IMR-90 (cell line): ENCODE results near the gene FMN2. TPM values are rescaled to one million over a fixed set of nuclear protein-coding genes. Genes with fewer than 3 reads are reported as not detected.

Experiments used
- ATAC-seq: fragments of 200-7000 bp; cut with Tn5 transposase; 2 replicates; pipeline ENCODE4 v1.9.1; 2020; ENCODE audit warnings: low read depth, mild to moderate bottlenecking, moderate library complexity
- BruUV-seq: library from RNA; stranded (reverse); fragments of 400-500 nt; replicated peaks from 2 replicates; lab custom pipeline; 2021; lab: Mats Ljungman, UMichigan
- CTCF ChIA-PET: fragments of 300-600 bp; formaldehyde crosslinking; extraction: SDS; loops from one replicate; lab custom pipeline; 2021; ENCODE audit warnings: antibody characterized with exemption; lab: Yijun Ruan, JAX
- POLR2A ChIA-PET: fragments of 300-600 bp; sonication (Branson Sonifier 250); formaldehyde crosslinking; loops from one replicate; lab custom pipeline; 2022; ENCODE audit warnings: antibody characterized with exemption; ENCODE audit not compliant: unreplicated experiment; lab: Charles Lee
- DNase-seq: peaks from one replicate; pipeline ENCODE4 v3.0.0; 2013
- H2AFZ ChIP-seq: replicated peaks from 2 replicates; pipeline ENCODE3; 2013; ENCODE audit warnings: low read length, mild to moderate bottlenecking; ENCODE audit not compliant: poor library complexity
- H2AK5ac ChIP-seq: 2 replicates; pipeline ENCODE4 v1.6.1; 2013; ENCODE audit warnings: low read depth, low read length, inconsistent platforms
- H2AK9ac ChIP-seq: replicated peaks from 2 replicates; pipeline ENCODE3; 2013; ENCODE audit warnings: mild to moderate bottlenecking, low read depth, low read length, moderate library complexity; ENCODE audit not compliant: poor library complexity
- H2BK120ac ChIP-seq: 2 replicates; pipeline ENCODE4 v1.6.1; 2013; ENCODE audit warnings: low read depth, low read length, inconsistent platforms
- H2BK15ac ChIP-seq: 3 replicates; pipeline ENCODE4 v1.6.1; 2013; ENCODE audit warnings: low read depth, low read length, inconsistent platforms
- H2BK20ac ChIP-seq: 2 replicates; pipeline ENCODE4 v1.6.1; 2013; ENCODE audit warnings: low read depth, mild to moderate bottlenecking, inconsistent platforms, low read length, moderate library complexity
- H2BK5ac ChIP-seq: 2 replicates; pipeline ENCODE4 v1.6.1; 2013; ENCODE audit warnings: mild to moderate bottlenecking, low read depth, low read length, inconsistent platforms; ENCODE audit not compliant: poor library complexity, severe bottlenecking
- H3K14ac ChIP-seq: replicated peaks from 2 replicates; pipeline ENCODE4 v1.6.1; 2013; ENCODE audit warnings: low read depth, low read length, inconsistent platforms
- H3K18ac ChIP-seq: 2 replicates; pipeline ENCODE4 v1.6.1; 2013; ENCODE audit warnings: low read depth, low read length, control low read depth
- H3K23ac ChIP-seq: 2 replicates; pipeline ENCODE4 v1.6.1; 2013; ENCODE audit warnings: low read depth, low read length, inconsistent platforms
- H3K27ac ChIP-seq: 2 replicates; pipeline ENCODE4 v1.5.1; 2013; ENCODE audit warnings: mild to moderate bottlenecking, control low read depth, low read length; ENCODE audit not compliant: insufficient read depth
- H3K27me3 ChIP-seq: 2 replicates; pipeline ENCODE4 v1.6.1; 2013; ENCODE audit warnings: low read length; ENCODE audit not compliant: control insufficient read depth, insufficient read depth
- H3K36me3 ChIP-seq: 2 replicates; pipeline ENCODE4 v1.6.1; 2013; ENCODE audit warnings: low read length, mixed read lengths; ENCODE audit not compliant: control insufficient read depth, insufficient read depth
- H3K4ac ChIP-seq: 2 replicates; pipeline ENCODE4 v1.6.1; 2013; ENCODE audit warnings: low read depth, low read length, inconsistent platforms
- H3K4me1 ChIP-seq: 2 replicates; pipeline ENCODE4 v1.6.1; 2013; ENCODE audit warnings: low read length, mixed read lengths; ENCODE audit not compliant: control insufficient read depth, insufficient read depth
- H3K4me2 ChIP-seq: 2 replicates; pipeline ENCODE4 v1.6.1; 2013; ENCODE audit warnings: low read depth, mild to moderate bottlenecking, control low read depth, low read length, moderate library complexity
- H3K4me3 ChIP-seq: 2 replicates; pipeline ENCODE4 v1.5.1; 2013; ENCODE audit warnings: low read depth, mild to moderate bottlenecking, control low read depth, low read length, moderate library complexity; ENCODE audit not compliant: insufficient read depth
- H3K56ac ChIP-seq: 2 replicates; pipeline ENCODE4 v1.6.1; 2013; ENCODE audit warnings: low read length, inconsistent platforms; ENCODE audit not compliant: insufficient read depth; ENCODE audit errors: extremely low read depth
- H3K79me1 ChIP-seq, 2 experiments: 2 replicates each; pipeline ENCODE4 v1.6.1; 2013; ENCODE audit warnings: low read length in 2 of 2, inconsistent platforms in 1 of 2, low read depth in 1 of 2
- H3K9ac ChIP-seq: 2 replicates; pipeline ENCODE4 v1.6.1; 2013; ENCODE audit warnings: low read depth, low read length, control low read depth
- H3K9me1 ChIP-seq: 2 replicates; pipeline ENCODE4 v1.6.1; 2013; ENCODE audit warnings: low read length, inconsistent platforms; ENCODE audit not compliant: insufficient read depth
- H3K9me3 ChIP-seq: 2 replicates; pipeline ENCODE4 v1.6.1; 2013; ENCODE audit warnings: low read length; ENCODE audit not compliant: control insufficient read depth, insufficient read depth
- H4K20me1 ChIP-seq: 2 replicates; pipeline ENCODE4 v1.6.1; 2013; ENCODE audit warnings: low read length, inconsistent platforms; ENCODE audit not compliant: insufficient read depth
- H4K5ac ChIP-seq: 2 replicates; pipeline ENCODE4 v1.6.1; 2013; ENCODE audit warnings: mild to moderate bottlenecking, low read depth, low read length, control low read depth
- H4K8ac ChIP-seq, 2 experiments: 2 replicates each; pipeline ENCODE4 v1.6.1; 2013; ENCODE audit warnings: low read depth in 2 of 2, low read length in 2 of 2, control low read depth in 1 of 2, inconsistent platforms in 1 of 2
- H4K91ac ChIP-seq: 2 replicates; pipeline ENCODE4 v1.6.1; 2013; ENCODE audit warnings: low read depth, low read length, inconsistent platforms; ENCODE audit not compliant: insufficient read depth
- BHLHE40 ChIP-seq: fragments of 150-350 bp; IDR thresholded peaks from 2 replicates; pipeline ENCODE4 v1.6.1; 2016; ENCODE audit warnings: mild to moderate bottlenecking, low read depth, low read length
- CEBPB ChIP-seq: IDR thresholded peaks from 2 replicates; pipeline ENCODE4 v1.6.1; 2012; ENCODE audit warnings: low read depth, low read length, improper control_type of control experiment
- CTCF ChIP-seq: conservative IDR thresholded peaks from 2 replicates; pipeline ENCODE4 v1.5.1; 2012; ENCODE audit warnings: mild to moderate bottlenecking, low read depth, low read length, improper control_type of control experiment
- ELK1 ChIP-seq: fragments of 150-350 bp; IDR thresholded peaks from 2 replicates; pipeline ENCODE4 v1.6.1; 2016; ENCODE audit warnings: low read depth, mild to moderate bottlenecking, low read length, moderate library complexity, borderline replicate concordance
- FOS ChIP-seq: fragments of 150-350 bp; IDR thresholded peaks from 2 replicates; pipeline ENCODE4 v1.6.1; 2016; ENCODE audit warnings: low read depth, low read length
- MAFK ChIP-seq: IDR thresholded peaks from 2 replicates; pipeline ENCODE4 v1.6.1; 2012; ENCODE audit warnings: low read depth, low read length, improper control_type of control experiment
- MAZ ChIP-seq: IDR thresholded peaks from 2 replicates; pipeline ENCODE4 v1.6.1; 2012; ENCODE audit warnings: low read depth, mild to moderate bottlenecking, low read length, improper control_type of control experiment, moderate library complexity, borderline replicate concordance
- MXI1 ChIP-seq: IDR thresholded peaks from 2 replicates; pipeline ENCODE4 v1.6.1; 2012; ENCODE audit warnings: low read depth, mild to moderate bottlenecking, low read length, moderate library complexity, borderline replicate concordance
- NFE2L2 ChIP-seq: fragments of 150-350 bp; IDR thresholded peaks from 2 replicates; pipeline ENCODE4 v1.6.1; 2016; ENCODE audit warnings: low read depth, mild to moderate bottlenecking, low read length
- POLR2A ChIP-seq: IDR thresholded peaks from 2 replicates; pipeline ENCODE4 v1.6.1; 2012; ENCODE audit warnings: mild to moderate bottlenecking, low read depth, low read length
- RAD21 ChIP-seq: IDR thresholded peaks from 2 replicates; pipeline ENCODE4 v1.6.1; 2012; ENCODE audit warnings: low read length, improper control_type of control experiment
- RCOR1 ChIP-seq: IDR thresholded peaks from 2 replicates; pipeline ENCODE4 v1.6.1; 2012; ENCODE audit warnings: mild to moderate bottlenecking, low read length, improper control_type of control experiment; ENCODE audit not compliant: insufficient replicate concordance
- RFX5 ChIP-seq: IDR thresholded peaks from 2 replicates; pipeline ENCODE4 v1.8.0; 2012; ENCODE audit warnings: low read depth, mild to moderate bottlenecking, low read length, moderate library complexity
- SMC3 ChIP-seq: fragments of 150-350 bp; IDR thresholded peaks from 2 replicates; pipeline ENCODE4 v1.6.1; 2016; ENCODE audit warnings: low read depth, mild to moderate bottlenecking, antibody characterized with exemption, low read length, moderate library complexity
- USF2 ChIP-seq: fragments of 150-350 bp; IDR thresholded peaks from 2 replicates; pipeline ENCODE4 v1.6.1; 2017; ENCODE audit warnings: mild to moderate bottlenecking, antibody characterized with exemption, low read length, low read depth
- WGBS, 2 experiments: methylation state at CpG; one replicate each; pipeline versions ENCODE4 v1.1.5 to v1.1.7; 2013; ENCODE audit warnings: missing lambda C conversion rate in 2 of 2; ENCODE audit not compliant: insufficient read length in 1 of 2; ENCODE audit errors: extremely low coverage in 2 of 2; 5-methylcytosine and 5-hydroxymethylcytosine counted together
- dilution Hi-C: fragments of 300-500 bp; cut with HindIII; formaldehyde crosslinking; loops from one replicate; pipeline ENCODE4 v1.14.3; 2018; ENCODE audit warnings: low sequenced_read_pairs; ENCODE audit not compliant: unreplicated experiment
- in situ Hi-C: fragments of 300-500 bp; cut with MboI; formaldehyde crosslinking; loops from 3 replicates; pipeline ENCODE4 v1.14.3; 2019; ENCODE audit warnings: low sequenced_read_pairs, inconsistent platforms, mixed read lengths
- intact Hi-C: fragments of 100-400 bp; cut with micrococcal nuclease; formaldehyde crosslinking; loops from 2 replicates; pipeline ENCODE4 v1.10.0; 2022
- polyA plus RNA-seq, 3 experiments: library from polyadenylated mRNA; depleted of rRNA; stranded (reverse); fragments of >200 nt; gene quantifications; 2 replicates each; pipeline ENCODE4 v1.2.3, GENCODE V29; 2012; ENCODE audit warnings: low replicate concordance in 1 of 3
- total RNA-seq: library from RNA; depleted of rRNA; stranded (reverse); fragments of >200 nt; gene quantifications from 2 replicates; pipeline ENCODE4 v1.2.3, GENCODE V29; 2012

Gene FMN2
- total and polyA plus RNA-seq, 2 of the 4 experiments (the other 2 are of a cell fraction): 29.0 to 35.8 TPM

GRCh38 chr1:240385551-240385950, 293.9 kb downstream of the FMN2 start:
- Histone ChIP-seq H3K56ac (no peak overlapping the region), H4K8ac (peak overlapping the region in 1 of 2 experiments; percentile 36; a peak in 2 of 4 replicates), H2BK5ac (peak overlapping the region; percentile 84), H2AK5ac (no peak overlapping the region), H3K36me3 (no peaks in the 10 kb centered on the region; the same call in 1 of the 2 replicates), H3K14ac (no peak overlapping the region), H3K9me3 (peaks cover 12% of the 10 kb centered on the region), H3K4ac (no peak overlapping the region; the same call in 1 of the 2 replicates), H3K27me3 (no peaks in the 10 kb centered on the region), H3K4me3 (no peak overlapping the region), H4K5ac (no peak overlapping the region), H3K4me1 (peaks cover 4% of the 10 kb centered on the region; the same call in 1 of the 2 replicates), H3K9me1 (no peaks in the 10 kb centered on the region), H2AK9ac (no peak overlapping the region), H3K9ac (no peak overlapping the region), H2BK120ac (peak overlapping the region; percentile 69), H3K79me1 (peaks cover 3 to 15% of the 10 kb centered on the region in 2 experiments; a peak in 2 of 4 replicates), H3K27ac (no peak overlapping the region), H2BK20ac (peak overlapping the region; percentile 15; the same call in 1 of the 2 replicates), H3K4me2 (no peak overlapping the region), H4K91ac (peak overlapping the region; percentile 20; the same call in 1 of the 2 replicates), H3K18ac (no peak overlapping the region; the same call in 1 of the 2 replicates), H3K23ac (no peak overlapping the region), H2AFZ (no peak overlapping the region), H4K20me1 (no peaks in the 10 kb centered on the region), H2BK15ac (no peak overlapping the region)
- DNase-seq: no peak
- dilution Hi-C loops (no loop called here), in situ Hi-C loops (no loop called here), intact Hi-C loops (no loop called here)
- POLR2A ChIA-PET: no interaction called here
- TF ChIP-seq CEBPB (no peak), POLR2A (no peak), RFX5 (no peak), NFE2L2 (no peak), SMC3 (no peak), MAZ (no peak), FOS (no peak), RAD21 (no peak), MXI1 (no peak), BHLHE40 (no peak), CTCF (no peak), RCOR1 (no peak), ELK1 (no peak), USF2 (no peak), MAFK (no peak)
- no peak for ATAC-seq
- no TSS peak for BruUV-seq
- no CpG with 5 or more reads among the region's 5 CpGs for WGBS, 2 experiments
- CTCF ChIA-PET: no interaction called here
